GM12874 (cell line): ENCODE data around the gene ATP1B2.

Source experiments
- TF ChIP-seq, protein P1 (sequence below): IDR thresholded peaks from 2 replicates; pipeline ENCODE4 v1.5.1; 2011; ENCODE audit warnings: low read depth, mild to moderate bottlenecking, control low read depth, low read length, moderate library complexity; ENCODE audit not compliant: insufficient read depth

ATP1B2 gene

GRCh38 chr17:7650509-7651096 is at the start of gene ATP1B2:
Gene ATP1B2, plus strand, starts transcription at chr17:7650926. Its CDS starts 593 bp downstream, at chr17:7651519.
- TF ChIP-seq, protein P1, sequence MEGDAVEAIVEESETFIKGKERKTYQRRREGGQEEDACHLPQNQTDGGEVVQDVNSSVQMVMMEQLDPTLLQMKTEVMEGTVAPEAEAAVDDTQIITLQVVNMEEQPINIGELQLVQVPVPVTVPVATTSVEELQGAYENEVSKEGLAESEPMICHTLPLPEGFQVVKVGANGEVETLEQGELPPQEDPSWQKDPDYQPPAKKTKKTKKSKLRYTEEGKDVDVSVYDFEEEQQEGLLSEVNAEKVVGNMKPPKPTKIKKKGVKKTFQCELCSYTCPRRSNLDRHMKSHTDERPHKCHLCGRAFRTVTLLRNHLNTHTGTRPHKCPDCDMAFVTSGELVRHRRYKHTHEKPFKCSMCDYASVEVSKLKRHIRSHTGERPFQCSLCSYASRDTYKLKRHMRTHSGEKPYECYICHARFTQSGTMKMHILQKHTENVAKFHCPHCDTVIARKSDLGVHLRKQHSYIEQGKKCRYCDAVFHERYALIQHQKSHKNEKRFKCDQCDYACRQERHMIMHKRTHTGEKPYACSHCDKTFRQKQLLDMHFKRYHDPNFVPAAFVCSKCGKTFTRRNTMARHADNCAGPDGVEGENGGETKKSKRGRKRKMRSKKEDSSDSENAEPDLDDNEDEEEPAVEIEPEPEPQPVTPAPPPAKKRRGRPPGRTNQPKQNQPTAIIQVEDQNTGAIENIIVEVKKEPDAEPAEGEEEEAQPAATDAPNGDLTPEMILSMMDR, result no peak

DNA sequence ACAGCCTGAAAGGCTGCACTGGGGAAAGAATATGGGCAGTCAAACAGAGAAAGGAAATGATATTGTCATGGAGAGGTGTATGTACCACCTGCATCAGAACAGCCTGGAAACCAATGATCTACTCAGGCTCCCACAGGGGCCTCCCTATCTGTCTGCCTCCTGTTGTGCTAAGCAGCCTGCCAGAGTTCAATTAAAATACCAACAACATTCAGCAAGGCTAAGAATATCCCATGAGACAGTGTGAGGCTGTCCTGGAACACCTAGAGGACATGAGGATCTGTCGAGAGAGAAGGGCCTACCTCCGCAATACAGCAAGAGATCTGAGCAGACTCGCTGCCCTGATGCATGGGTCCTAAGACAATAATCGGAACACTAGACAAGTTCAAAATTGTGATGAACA is 44.4 kb upstream of the ATP1B2 start:
- TF ChIP-seq, protein P1, result no peak

DNA sequence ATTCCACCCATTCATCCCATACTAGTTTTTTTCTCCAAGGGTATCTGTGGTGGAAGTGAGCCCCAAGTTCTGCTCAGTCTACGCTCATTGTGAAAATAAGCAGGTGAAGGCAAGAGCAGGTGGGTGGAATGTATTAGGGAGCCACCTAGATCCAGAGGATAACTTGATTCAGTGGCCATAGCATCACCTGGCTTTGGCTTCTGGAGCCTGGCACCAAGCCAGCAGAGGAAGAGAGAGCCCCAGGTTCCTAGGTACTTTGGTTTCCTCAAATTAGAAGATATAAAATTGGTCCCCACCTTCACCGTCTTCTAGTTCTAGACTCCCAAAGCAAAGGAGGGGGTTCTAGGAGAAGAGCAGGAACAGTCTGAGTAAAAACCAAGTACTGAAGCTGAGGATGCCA is 40.1 kb upstream of the ATP1B2 start:
- TF ChIP-seq, protein P1, result no peak

DNA sequence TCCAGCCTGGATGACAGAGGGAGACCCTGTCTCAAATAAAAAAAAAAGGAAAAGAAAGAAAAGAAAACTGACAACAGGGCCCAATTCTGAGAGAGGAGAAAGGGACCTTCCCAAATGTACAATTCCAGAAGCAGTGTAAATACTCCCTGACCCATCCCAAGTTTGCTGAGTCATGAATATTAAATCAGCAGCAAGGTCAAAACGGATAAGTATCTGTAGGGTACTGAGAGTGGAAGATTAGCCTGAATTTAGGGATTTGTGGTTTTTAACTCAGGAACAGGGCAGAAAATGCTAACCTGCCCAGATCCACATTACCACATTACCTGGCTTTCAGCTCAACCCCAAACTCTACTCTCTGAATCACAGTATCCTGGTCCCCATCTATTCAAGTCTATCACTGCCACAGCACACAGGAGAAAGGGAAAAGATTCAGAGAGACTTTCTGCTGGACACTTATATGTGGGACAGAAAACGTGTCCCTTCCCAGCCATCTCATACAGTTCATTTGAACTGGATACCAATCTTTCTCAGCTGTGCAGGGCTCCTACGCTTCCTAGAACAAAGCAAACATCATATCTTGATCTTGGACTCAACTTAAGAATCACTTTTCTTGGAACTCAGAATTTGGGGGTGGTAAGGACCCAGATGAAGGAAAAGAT is 39.0 kb upstream of the ATP1B2 start:
- TF ChIP-seq, protein P1, result no peak

- TF ChIP-seq, protein P1, result no peak
These were observed 38.5 kb upstream of the ATP1B2 start for GRCh38 chr17:7612294-7612640.

GRCh38 chr17:7613769-7614424 is 36.8 kb upstream of the ATP1B2 start:
- TF ChIP-seq, protein P1, result no peak

- TF ChIP-seq, protein P1, result peak; percentile 83
These were observed 36.1 kb upstream of the ATP1B2 start, which contains the start of gene FXR2 for GRCh38 chr17:7614425-7615264. Gene FXR2, minus strand, starts transcription at chr17:7614897. Its CDS starts 365 bp downstream, at chr17:7614532.
